MCF 10A (cell line): ENCODE results near the gene SYT3. TPM values are rescaled to one million over a fixed set of nuclear protein-coding genes. Genes with fewer than 3 reads are reported as not detected.

Experiments used
- Bru-seq: library from RNA; stranded (reverse); fragments of 400-500 nt; gene quantifications from one replicate; lab custom pipeline; 2021; lab: Mats Ljungman, UMichigan
- BruChase-seq, 2 experiments: library from RNA; stranded (reverse); fragments of 400-500 nt; gene quantifications; one replicate each; lab custom pipeline; 2021; lab: Mats Ljungman, UMichigan
- BruUV-seq: library from RNA; stranded (reverse); fragments of 400-500 nt; replicated peaks from 2 replicates; lab custom pipeline; 2021; lab: Mats Ljungman, UMichigan
- CTCF ChIA-PET: fragments of 300-600 bp; sonication (Branson Sonifier 250); formaldehyde crosslinking; extraction: SDS; loops from one replicate; lab custom pipeline; 2021; ENCODE audit warnings: antibody characterized with exemption, inconsistent platforms; lab: Yijun Ruan, JAX
- POLR2A ChIA-PET: fragments of 300-600, 350-650 bp; sonication (Branson Sonifier 250); formaldehyde crosslinking; extraction: SDS; loops from one replicate; lab custom pipeline; 2020; ENCODE audit warnings: antibody characterized with exemption, inconsistent platforms; lab: Yijun Ruan, JAX
- DNase-seq: peaks from one replicate; pipeline ENCODE4 v3.0.0-alpha.2; 2018; ENCODE audit not compliant: unreplicated experiment
- H3K27ac Mint-ChIP-seq: one replicate; pipeline ENCODE4 v1.8.0; 2022; ENCODE audit warnings: mild to moderate bottlenecking, low read depth, mixed read lengths; ENCODE audit not compliant: unreplicated experiment
- H3K27me3 Mint-ChIP-seq: one replicate; pipeline ENCODE4 v1.8.0; 2022; ENCODE audit warnings: mixed read lengths; ENCODE audit not compliant: insufficient read depth, unreplicated experiment
- H3K36me3 Mint-ChIP-seq: one replicate; pipeline ENCODE4 v1.8.0; 2022; ENCODE audit warnings: mild to moderate bottlenecking, moderate library complexity, mixed read lengths; ENCODE audit not compliant: insufficient read depth, unreplicated experiment
- H3K4me1 Mint-ChIP-seq: one replicate; pipeline ENCODE4 v1.8.0; 2022; ENCODE audit warnings: mixed read lengths; ENCODE audit not compliant: insufficient read depth, unreplicated experiment
- H3K4me3 Mint-ChIP-seq: one replicate; pipeline ENCODE4 v1.8.0; 2022; ENCODE audit warnings: mild to moderate bottlenecking, moderate library complexity, mixed read lengths; ENCODE audit not compliant: unreplicated experiment
- H3K9me3 Mint-ChIP-seq: one replicate; pipeline ENCODE4 v1.8.0; 2022; ENCODE audit warnings: mixed read lengths; ENCODE audit not compliant: unreplicated experiment
- intact Hi-C: fragments of 100-400 bp; cut with micrococcal nuclease; formaldehyde crosslinking; loops from 2 replicates; pipeline ENCODE4 v1.14.1; 2022
- long read RNA-seq: library from polyadenylated mRNA; stranded (forward); transcript quantifications from one replicate; pipeline ENCODE4 v2.0.0, GENCODE V29; 2022
- total RNA-seq: library from RNA; stranded (reverse); gene quantifications from 2 replicates; pipeline ENCODE4 v1.2.3, GENCODE V29; 2022
- TF ChIP-seq, protein P1 (sequence below): fragments of 200-600 bp; IDR thresholded peaks from one replicate; pipeline ENCODE4 v1.8.0; 2022; ENCODE audit warnings: antibody characterized with exemption, mild to moderate bottlenecking; ENCODE audit not compliant: unreplicated experiment

SYT3 gene, protein sequence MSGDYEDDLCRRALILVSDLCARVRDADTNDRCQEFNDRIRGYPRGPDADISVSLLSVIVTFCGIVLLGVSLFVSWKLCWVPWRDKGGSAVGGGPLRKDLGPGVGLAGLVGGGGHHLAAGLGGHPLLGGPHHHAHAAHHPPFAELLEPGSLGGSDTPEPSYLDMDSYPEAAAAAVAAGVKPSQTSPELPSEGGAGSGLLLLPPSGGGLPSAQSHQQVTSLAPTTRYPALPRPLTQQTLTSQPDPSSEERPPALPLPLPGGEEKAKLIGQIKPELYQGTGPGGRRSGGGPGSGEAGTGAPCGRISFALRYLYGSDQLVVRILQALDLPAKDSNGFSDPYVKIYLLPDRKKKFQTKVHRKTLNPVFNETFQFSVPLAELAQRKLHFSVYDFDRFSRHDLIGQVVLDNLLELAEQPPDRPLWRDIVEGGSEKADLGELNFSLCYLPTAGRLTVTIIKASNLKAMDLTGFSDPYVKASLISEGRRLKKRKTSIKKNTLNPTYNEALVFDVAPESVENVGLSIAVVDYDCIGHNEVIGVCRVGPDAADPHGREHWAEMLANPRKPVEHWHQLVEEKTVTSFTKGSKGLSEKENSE
- total RNA-seq: not detected in 2 replicates
- Bru-seq, nascent RNA: not detected
- not detected for BruChase-seq, experiment 1, labeled RNA remaining after a 6-hour chase
- not detected for BruChase-seq, experiment 2, labeled RNA remaining after a 2-hour chase
- long read RNA-seq: 0 reads

DNA sequence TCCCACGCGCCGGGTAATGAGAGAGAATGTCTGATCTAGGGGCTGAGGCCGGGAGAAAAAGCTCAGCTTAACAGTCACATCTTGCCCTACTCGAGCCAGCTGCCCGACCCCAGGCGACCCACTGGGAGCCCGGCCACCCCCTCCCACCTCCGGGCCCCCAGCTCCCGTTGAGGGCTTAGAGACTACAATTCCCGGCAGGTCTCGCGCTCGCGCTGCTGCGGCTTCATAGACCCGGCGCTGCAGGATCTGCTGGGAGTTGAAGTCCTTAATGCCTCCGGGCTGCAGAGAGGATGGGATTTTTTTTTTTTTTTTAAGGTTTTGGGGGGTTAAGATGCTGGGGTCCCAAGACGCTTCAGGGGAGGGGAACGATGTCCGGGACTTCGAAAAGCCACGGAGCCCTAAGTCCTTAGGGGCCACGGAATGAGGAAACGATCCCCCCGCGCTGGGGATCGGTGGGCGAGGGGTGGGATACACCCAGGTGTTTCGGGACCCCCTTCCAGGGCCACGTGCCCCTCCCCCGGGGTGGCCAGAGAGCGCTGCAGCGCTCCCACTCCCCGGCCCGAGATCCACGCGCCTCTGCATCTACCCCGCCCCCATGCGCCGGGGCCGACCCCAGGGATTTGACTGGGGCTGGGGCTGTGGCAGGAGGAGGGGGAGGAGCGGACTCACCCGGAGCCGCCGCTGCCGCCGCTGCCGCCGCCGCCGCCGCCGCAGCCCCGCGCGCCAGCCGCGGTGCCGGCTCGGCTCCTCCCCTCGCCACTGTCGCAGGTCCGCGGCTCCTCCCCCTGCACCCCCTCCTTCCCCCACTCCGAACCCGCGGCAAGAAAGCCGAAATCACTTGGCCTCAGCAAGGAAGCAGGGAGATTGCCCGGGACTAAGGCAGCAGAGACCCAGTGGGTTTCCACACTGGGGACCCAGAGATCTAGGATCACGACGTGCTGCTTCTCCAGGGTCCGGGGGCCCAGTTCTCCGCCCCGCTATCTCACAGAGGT is at the start of gene SYT3:
Gene SYT3, minus strand, starts transcription at position 761 of the 992 bp plus-strand sequence. CDS start 2,470 bp downstream, outside the sequence.
- peaks cover 24% of the 10 kb centered on the region for H3K27me3 Mint-ChIP-seq
- no peak within 1 kb of the TSS for H3K27ac Mint-ChIP-seq
- no peaks in the 10 kb centered on the region for H3K4me1 Mint-ChIP-seq
- no TSS peak for BruUV-seq
- H3K4me3 Mint-ChIP-seq: no peak within 1 kb of the TSS
- H3K36me3 Mint-ChIP-seq: no peaks in the 10 kb centered on the region
- TF ChIP-seq, protein P1, sequence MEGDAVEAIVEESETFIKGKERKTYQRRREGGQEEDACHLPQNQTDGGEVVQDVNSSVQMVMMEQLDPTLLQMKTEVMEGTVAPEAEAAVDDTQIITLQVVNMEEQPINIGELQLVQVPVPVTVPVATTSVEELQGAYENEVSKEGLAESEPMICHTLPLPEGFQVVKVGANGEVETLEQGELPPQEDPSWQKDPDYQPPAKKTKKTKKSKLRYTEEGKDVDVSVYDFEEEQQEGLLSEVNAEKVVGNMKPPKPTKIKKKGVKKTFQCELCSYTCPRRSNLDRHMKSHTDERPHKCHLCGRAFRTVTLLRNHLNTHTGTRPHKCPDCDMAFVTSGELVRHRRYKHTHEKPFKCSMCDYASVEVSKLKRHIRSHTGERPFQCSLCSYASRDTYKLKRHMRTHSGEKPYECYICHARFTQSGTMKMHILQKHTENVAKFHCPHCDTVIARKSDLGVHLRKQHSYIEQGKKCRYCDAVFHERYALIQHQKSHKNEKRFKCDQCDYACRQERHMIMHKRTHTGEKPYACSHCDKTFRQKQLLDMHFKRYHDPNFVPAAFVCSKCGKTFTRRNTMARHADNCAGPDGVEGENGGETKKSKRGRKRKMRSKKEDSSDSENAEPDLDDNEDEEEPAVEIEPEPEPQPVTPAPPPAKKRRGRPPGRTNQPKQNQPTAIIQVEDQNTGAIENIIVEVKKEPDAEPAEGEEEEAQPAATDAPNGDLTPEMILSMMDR: no peak
- intact Hi-C loops: no loop called here
- POLR2A ChIA-PET: interaction anchor here (0.6 kb wide), 1 partner anchor 101 kb away, joined by 4 read pairs; no protein-coding TSS in a partner anchor
- no peak for DNase-seq
- CTCF ChIA-PET: no interaction called here
- H3K9me3 Mint-ChIP-seq: peaks cover 8% of the 10 kb centered on the region

DNA sequence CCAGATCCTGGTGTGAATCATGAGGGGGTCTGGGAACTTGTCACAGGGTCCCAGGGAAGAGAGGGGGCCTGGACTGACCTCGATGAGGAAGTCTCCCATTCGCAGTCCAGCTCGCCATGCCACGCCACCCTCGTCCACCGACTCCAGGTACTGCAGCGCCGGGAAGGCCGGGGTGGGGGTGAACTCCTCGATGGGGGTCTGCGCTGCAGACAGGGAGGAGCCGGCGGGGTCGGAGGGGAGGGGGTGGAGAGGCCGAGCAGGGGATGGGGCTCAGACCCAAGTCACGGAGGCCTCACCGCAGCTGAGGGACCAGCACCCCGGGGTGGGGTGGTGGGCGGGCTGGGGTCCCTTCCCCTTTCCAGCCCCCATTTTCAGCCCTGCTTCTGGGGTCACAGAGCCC is 49.1 kb upstream of the SYT3 start:
- no peak overlapping the region for H3K4me3 Mint-ChIP-seq
- no TSS peak for BruUV-seq
- ChIA-PET CTCF (no interaction called here), POLR2A (no interaction called here)
- no peaks in the 10 kb centered on the region for H3K9me3 Mint-ChIP-seq
- no peak for DNase-seq
- H3K36me3 Mint-ChIP-seq: no peaks in the 10 kb centered on the region
- H3K27ac Mint-ChIP-seq: no peak overlapping the region
- TF ChIP-seq, protein P1: no peak
- H3K27me3 Mint-ChIP-seq: peaks cover 51% of the 10 kb centered on the region
- H3K4me1 Mint-ChIP-seq: peaks cover 5% of the 10 kb centered on the region
- intact Hi-C loops: no loop called here

DNA sequence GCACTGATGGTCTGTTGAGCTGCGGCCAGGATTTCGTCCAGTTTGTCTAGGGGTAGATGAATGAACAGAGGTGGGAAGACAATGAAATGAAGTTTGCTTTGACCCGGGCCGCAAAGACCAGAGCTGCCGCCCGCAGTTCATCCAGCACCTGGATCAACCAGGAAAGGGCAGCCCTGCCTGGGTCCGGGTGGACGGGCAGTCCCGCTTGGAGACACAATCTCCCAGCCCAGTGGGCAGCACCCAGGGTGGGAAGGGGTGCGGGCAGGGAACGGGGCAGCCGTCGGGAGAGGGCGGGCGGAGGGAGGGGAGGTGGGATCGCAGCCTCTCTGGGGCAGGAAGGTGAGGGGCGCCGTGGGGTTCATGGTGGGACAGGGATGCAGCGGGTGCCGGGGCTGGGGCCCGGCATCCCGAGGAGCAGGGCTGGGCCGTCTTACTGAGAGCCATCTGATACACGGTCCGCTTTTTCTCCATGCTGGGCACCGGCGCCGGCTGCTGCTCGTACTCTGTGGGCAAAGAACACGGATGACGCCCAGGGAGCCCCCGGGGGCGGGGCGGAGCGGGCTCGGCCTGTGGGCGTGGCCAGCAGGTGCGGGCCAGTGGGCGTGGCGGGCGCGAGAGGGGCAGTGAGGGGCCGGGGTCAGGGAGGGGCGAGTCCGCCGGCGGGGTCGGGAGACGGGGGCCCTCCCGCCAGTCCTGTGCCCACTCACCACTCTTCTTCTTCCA is 46.8 kb upstream of the SYT3 start:
- Mint-ChIP-seq H3K27ac (no peak overlapping the region), H3K36me3 (no peaks in the 10 kb centered on the region), H3K4me3 (no peak overlapping the region), H3K9me3 (no peaks in the 10 kb centered on the region), H3K4me1 (no peaks in the 10 kb centered on the region), H3K27me3 (peaks cover 38% of the 10 kb centered on the region)
- POLR2A ChIA-PET: no interaction called here
- TF ChIP-seq, protein P1: no peak
- DNase-seq: no peak
- BruUV-seq: no TSS peak
- CTCF ChIA-PET: no interaction called here
- intact Hi-C loops: no loop called here
